ENCODE data around the gene GDF7.

The GDF7 gene

GRCh38 chr2:20663196-20664070, 3.5 kb upstream of the GDF7 start:
- WGBS, 2 experiments (ENCODE audit: insufficient coverage in 2 of 2), result 32 to 41% methylated on average over 2 to 4 of the region's 7 CpGs
- no peaks in the 10 kb centered on the region for H3K36me3 ChIP-seq (ENCODE audit: control insufficient read depth, insufficient read depth, low read length)
- H3K4me1 ChIP-seq (ENCODE audit: control insufficient read depth, insufficient read depth, low read length, poor library complexity, severe bottlenecking), result no peaks in the 10 kb centered on the region
- H3K4me3 ChIP-seq (ENCODE audit: extremely low read depth, insufficient read depth, low read length, poor library complexity, severe bottlenecking), result no peak overlapping the region
- no peaks in the 10 kb centered on the region for H3K9me3 ChIP-seq (ENCODE audit: control insufficient read depth, low read length)
- no peak overlapping the region for H3K27ac ChIP-seq (ENCODE audit: low read depth, low read length, severe bottlenecking)

- H3K4me1 ChIP-seq (ENCODE audit: control insufficient read depth, insufficient read depth, low read length, poor library complexity, severe bottlenecking), result no peaks in the 10 kb centered on the region
- H3K27ac ChIP-seq (ENCODE audit: low read depth, low read length, severe bottlenecking), result no peak overlapping the region
- H3K9me3 ChIP-seq (ENCODE audit: control insufficient read depth, low read length), result no peaks in the 10 kb centered on the region
- H3K36me3 ChIP-seq (ENCODE audit: control insufficient read depth, insufficient read depth, low read length), result no peaks in the 10 kb centered on the region
- WGBS, 2 experiments (ENCODE audit: insufficient coverage in 2 of 2), result 20% methylated on average over 1 of the region's 2 CpGs; no CpG with 5 or more reads in 1 of the 2 experiments
- no peak overlapping the region for H3K4me3 ChIP-seq (ENCODE audit: extremely low read depth, insufficient read depth, low read length, poor library complexity, severe bottlenecking)
Measured at GRCh38 chr2:20664071-20664390, 2.9 kb upstream of the GDF7 start.

- no peaks in the 10 kb centered on the region for H3K36me3 ChIP-seq (ENCODE audit: control insufficient read depth, insufficient read depth, low read length)
- 31 to 33% methylated on average over 11 to 16 of the region's 17 CpGs for WGBS, 2 experiments (ENCODE audit: insufficient coverage in 2 of 2)
- H3K9me3 ChIP-seq (ENCODE audit: control insufficient read depth, low read length), result no peaks in the 10 kb centered on the region
- no peaks in the 10 kb centered on the region for H3K4me1 ChIP-seq (ENCODE audit: control insufficient read depth, insufficient read depth, low read length, poor library complexity, severe bottlenecking)
- H3K27ac ChIP-seq (ENCODE audit: low read depth, low read length, severe bottlenecking), result no peak overlapping the region
- H3K4me3 ChIP-seq (ENCODE audit: extremely low read depth, insufficient read depth, low read length, poor library complexity, severe bottlenecking), result no peak overlapping the region
Measured at GRCh38 chr2:20664431-20665242, 2.3 kb upstream of the GDF7 start.

- Histone ChIP-seq H3K9me3 (ENCODE audit: control insufficient read depth, low read length) (no peaks in the 10 kb centered on the region), H3K27ac (ENCODE audit: low read depth, low read length, severe bottlenecking) (no peak overlapping the region), H3K4me3 (ENCODE audit: extremely low read depth, insufficient read depth, low read length, poor library complexity, severe bottlenecking) (peak overlapping the region; percentile 39), H3K36me3 (ENCODE audit: control insufficient read depth, insufficient read depth, low read length) (no peaks in the 10 kb centered on the region), H3K4me1 (ENCODE audit: control insufficient read depth, insufficient read depth, low read length, poor library complexity, severe bottlenecking) (no peaks in the 10 kb centered on the region)
- 2 to 3% methylated on average over 43 to 45 of the region's 49 CpGs for WGBS, 2 experiments (ENCODE audit: insufficient coverage in 2 of 2)
Measured at GRCh38 chr2:20665243-20666004, 1.5 kb upstream of the GDF7 start.

- Histone ChIP-seq H3K27ac (ENCODE audit: low read depth, low read length, severe bottlenecking) (no peak overlapping the region), H3K4me1 (ENCODE audit: control insufficient read depth, insufficient read depth, low read length, poor library complexity, severe bottlenecking) (no peaks in the 10 kb centered on the region), H3K9me3 (ENCODE audit: control insufficient read depth, low read length) (no peaks in the 10 kb centered on the region), H3K4me3 (ENCODE audit: extremely low read depth, insufficient read depth, low read length, poor library complexity, severe bottlenecking) (peak overlapping the region; percentile 39), H3K36me3 (ENCODE audit: control insufficient read depth, insufficient read depth, low read length) (no peaks in the 10 kb centered on the region)
- 1% methylated on average over 34 of the region's 34 CpGs for WGBS, 2 experiments (ENCODE audit: insufficient coverage in 2 of 2)
Measured at GRCh38 chr2:20666005-20666303, 990 bp upstream of the GDF7 start.

- H3K4me1 ChIP-seq (ENCODE audit: control insufficient read depth, insufficient read depth, low read length, poor library complexity, severe bottlenecking), result peaks cover 1% of the 10 kb centered on the region
- no peak overlapping the region for H3K27ac ChIP-seq (ENCODE audit: low read depth, low read length, severe bottlenecking)
- H3K36me3 ChIP-seq (ENCODE audit: control insufficient read depth, insufficient read depth, low read length), result no peaks in the 10 kb centered on the region
- H3K9me3 ChIP-seq (ENCODE audit: control insufficient read depth, low read length), result no peaks in the 10 kb centered on the region
- H3K4me3 ChIP-seq (ENCODE audit: extremely low read depth, insufficient read depth, low read length, poor library complexity, severe bottlenecking), result peak overlapping the region; percentile 20
- WGBS, 2 experiments (ENCODE audit: insufficient coverage in 2 of 2), result 0% methylated on average over 19 to 44 of the region's 62 CpGs
Measured at GRCh38 chr2:20667151-20667530, 197 bp downstream of the GDF7 start.

- peak overlapping the region; percentile 20 for H3K4me3 ChIP-seq (ENCODE audit: extremely low read depth, insufficient read depth, low read length, poor library complexity, severe bottlenecking)
- peaks cover 6% of the 10 kb centered on the region for H3K4me1 ChIP-seq (ENCODE audit: control insufficient read depth, insufficient read depth, low read length, poor library complexity, severe bottlenecking)
- WGBS, 2 experiments (ENCODE audit: insufficient coverage in 2 of 2), result 5% methylated on average over 35 to 38 of the region's 39 CpGs
- H3K27ac ChIP-seq (ENCODE audit: low read depth, low read length, severe bottlenecking), result no peak overlapping the region
- H3K36me3 ChIP-seq (ENCODE audit: control insufficient read depth, insufficient read depth, low read length), result no peaks in the 10 kb centered on the region
- H3K9me3 ChIP-seq (ENCODE audit: control insufficient read depth, low read length), result no peaks in the 10 kb centered on the region
Measured at GRCh38 chr2:20667531-20668401, 822 bp downstream of the GDF7 start.

- Histone ChIP-seq H3K27ac (ENCODE audit: low read depth, low read length, severe bottlenecking) (no peak overlapping the region), H3K4me3 (ENCODE audit: extremely low read depth, insufficient read depth, low read length, poor library complexity, severe bottlenecking) (no peak overlapping the region), H3K9me3 (ENCODE audit: control insufficient read depth, low read length) (no peaks in the 10 kb centered on the region), H3K4me1 (ENCODE audit: control insufficient read depth, insufficient read depth, low read length, poor library complexity, severe bottlenecking) (peaks cover 6% of the 10 kb centered on the region), H3K36me3 (ENCODE audit: control insufficient read depth, insufficient read depth, low read length) (no peaks in the 10 kb centered on the region)
- WGBS, 2 experiments (ENCODE audit: insufficient coverage in 2 of 2), result 59 to 71% methylated on average over 6 of the region's 6 CpGs
Measured at GRCh38 chr2:20668451-20668850, 1.5 kb downstream of the GDF7 start.

GRCh38 chr2:20668871-20669475, 2.0 kb downstream of the GDF7 start:
- Histone ChIP-seq H3K9me3 (ENCODE audit: control insufficient read depth, low read length) (no peaks in the 10 kb centered on the region), H3K36me3 (ENCODE audit: control insufficient read depth, insufficient read depth, low read length) (no peaks in the 10 kb centered on the region), H3K27ac (ENCODE audit: low read depth, low read length, severe bottlenecking) (no peak overlapping the region), H3K4me3 (ENCODE audit: extremely low read depth, insufficient read depth, low read length, poor library complexity, severe bottlenecking) (no peak overlapping the region), H3K4me1 (ENCODE audit: control insufficient read depth, insufficient read depth, low read length, poor library complexity, severe bottlenecking) (peaks cover 6% of the 10 kb centered on the region)
- WGBS, 2 experiments (ENCODE audit: insufficient coverage in 2 of 2), result 21 to 54% methylated on average over 2 to 5 of the region's 8 CpGs
